ENCODE measurements around the gene COX10. TPM values are rescaled to one million over a fixed set of nuclear protein-coding genes. Genes with fewer than 3 reads are reported as not detected.

COX10 gene
- total RNA-seq, 1 experiment from 2014 or later, result 13.4 TPM

DNA sequence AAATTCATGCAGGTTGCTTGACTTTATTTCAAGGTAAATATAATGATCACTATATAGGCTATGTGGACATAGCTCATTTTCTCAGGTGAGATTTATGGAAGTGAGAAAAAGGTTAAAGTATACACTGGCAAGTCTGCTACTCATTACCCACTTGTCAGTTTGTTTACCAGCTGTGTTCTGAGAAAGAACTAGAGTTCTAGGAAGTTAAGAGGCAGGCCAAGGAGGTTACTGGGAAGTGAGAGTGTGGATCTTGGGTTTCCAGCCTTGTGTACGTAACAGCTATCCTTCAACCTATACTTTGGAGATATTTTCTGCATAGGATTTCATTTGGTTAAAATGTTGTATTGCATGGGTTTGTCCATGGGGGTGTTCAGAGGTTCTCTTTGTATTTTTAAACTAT lies 31.9 kb upstream of the COX10 start:
- DNase-seq (ENCODE audit: low read depth, low spot score) (no peak), ATAC-seq (no peak)
- no peaks in the 10 kb centered on the region for H3K27me3 ChIP-seq (ENCODE audit: control insufficient read depth, insufficient read depth, low read length)
- POLR2A ChIA-PET, result no interaction called here
- intact Hi-C loops (cut with micrococcal nuclease; ENCODE audit: unreplicated experiment), result no loop called here
- H3K4me3 ChIP-seq (ENCODE audit: low read depth in 2 of 2, low read length in 2 of 2), result no peak overlapping the region
- CTCF ChIA-PET, result no interaction called here
- no peak overlapping the region for H3K27ac ChIP-seq (ENCODE audit: low read length)
- no TSS peak for BruUV-seq (replicated peaks)
- no peaks in the 10 kb centered on the region for H3K9me3 ChIP-seq (ENCODE audit: control insufficient read depth, insufficient read depth, low read depth, low read length)
- no peaks in the 10 kb centered on the region for H3K4me1 ChIP-seq (ENCODE audit: control insufficient read depth, insufficient read depth, low read length)
- no peaks in the 10 kb centered on the region for H3K36me3 ChIP-seq (ENCODE audit: control insufficient read depth, insufficient read depth, low read length)
- in situ Hi-C loops (cut with HindIII; ENCODE audit: low pct_unique_long_range_greater_than_20kb, low sequenced_read_pairs), result no loop called here
- TF ChIP-seq SIN3A (IDR thresholded peaks at IDR 0.05; ENCODE audit: borderline replicate concordance, insufficient read depth, low read depth, low read length) (no peak), TCF7L2 (IDR thresholded peaks at IDR 0.05; ENCODE audit: low read depth, low read length) (no peak), POLR2AphosphoS5 (IDR thresholded peaks at IDR 0.05; ENCODE audit: low read depth, low read length) (no peak)
- TF ChIP-seq, protein P1, sequence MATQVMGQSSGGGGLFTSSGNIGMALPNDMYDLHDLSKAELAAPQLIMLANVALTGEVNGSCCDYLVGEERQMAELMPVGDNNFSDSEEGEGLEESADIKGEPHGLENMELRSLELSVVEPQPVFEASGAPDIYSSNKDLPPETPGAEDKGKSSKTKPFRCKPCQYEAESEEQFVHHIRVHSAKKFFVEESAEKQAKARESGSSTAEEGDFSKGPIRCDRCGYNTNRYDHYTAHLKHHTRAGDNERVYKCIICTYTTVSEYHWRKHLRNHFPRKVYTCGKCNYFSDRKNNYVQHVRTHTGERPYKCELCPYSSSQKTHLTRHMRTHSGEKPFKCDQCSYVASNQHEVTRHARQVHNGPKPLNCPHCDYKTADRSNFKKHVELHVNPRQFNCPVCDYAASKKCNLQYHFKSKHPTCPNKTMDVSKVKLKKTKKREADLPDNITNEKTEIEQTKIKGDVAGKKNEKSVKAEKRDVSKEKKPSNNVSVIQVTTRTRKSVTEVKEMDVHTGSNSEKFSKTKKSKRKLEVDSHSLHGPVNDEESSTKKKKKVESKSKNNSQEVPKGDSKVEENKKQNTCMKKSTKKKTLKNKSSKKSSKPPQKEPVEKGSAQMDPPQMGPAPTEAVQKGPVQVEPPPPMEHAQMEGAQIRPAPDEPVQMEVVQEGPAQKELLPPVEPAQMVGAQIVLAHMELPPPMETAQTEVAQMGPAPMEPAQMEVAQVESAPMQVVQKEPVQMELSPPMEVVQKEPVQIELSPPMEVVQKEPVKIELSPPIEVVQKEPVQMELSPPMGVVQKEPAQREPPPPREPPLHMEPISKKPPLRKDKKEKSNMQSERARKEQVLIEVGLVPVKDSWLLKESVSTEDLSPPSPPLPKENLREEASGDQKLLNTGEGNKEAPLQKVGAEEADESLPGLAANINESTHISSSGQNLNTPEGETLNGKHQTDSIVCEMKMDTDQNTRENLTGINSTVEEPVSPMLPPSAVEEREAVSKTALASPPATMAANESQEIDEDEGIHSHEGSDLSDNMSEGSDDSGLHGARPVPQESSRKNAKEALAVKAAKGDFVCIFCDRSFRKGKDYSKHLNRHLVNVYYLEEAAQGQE (IDR thresholded peaks at IDR 0.05; ENCODE audit: insufficient read depth in 1 of 2, low read depth in 2 of 2, low read length in 1 of 2), result no peak
- TF ChIP-seq, protein P2, sequence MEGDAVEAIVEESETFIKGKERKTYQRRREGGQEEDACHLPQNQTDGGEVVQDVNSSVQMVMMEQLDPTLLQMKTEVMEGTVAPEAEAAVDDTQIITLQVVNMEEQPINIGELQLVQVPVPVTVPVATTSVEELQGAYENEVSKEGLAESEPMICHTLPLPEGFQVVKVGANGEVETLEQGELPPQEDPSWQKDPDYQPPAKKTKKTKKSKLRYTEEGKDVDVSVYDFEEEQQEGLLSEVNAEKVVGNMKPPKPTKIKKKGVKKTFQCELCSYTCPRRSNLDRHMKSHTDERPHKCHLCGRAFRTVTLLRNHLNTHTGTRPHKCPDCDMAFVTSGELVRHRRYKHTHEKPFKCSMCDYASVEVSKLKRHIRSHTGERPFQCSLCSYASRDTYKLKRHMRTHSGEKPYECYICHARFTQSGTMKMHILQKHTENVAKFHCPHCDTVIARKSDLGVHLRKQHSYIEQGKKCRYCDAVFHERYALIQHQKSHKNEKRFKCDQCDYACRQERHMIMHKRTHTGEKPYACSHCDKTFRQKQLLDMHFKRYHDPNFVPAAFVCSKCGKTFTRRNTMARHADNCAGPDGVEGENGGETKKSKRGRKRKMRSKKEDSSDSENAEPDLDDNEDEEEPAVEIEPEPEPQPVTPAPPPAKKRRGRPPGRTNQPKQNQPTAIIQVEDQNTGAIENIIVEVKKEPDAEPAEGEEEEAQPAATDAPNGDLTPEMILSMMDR (IDR thresholded peaks at IDR 0.05), result no peak

DNA sequence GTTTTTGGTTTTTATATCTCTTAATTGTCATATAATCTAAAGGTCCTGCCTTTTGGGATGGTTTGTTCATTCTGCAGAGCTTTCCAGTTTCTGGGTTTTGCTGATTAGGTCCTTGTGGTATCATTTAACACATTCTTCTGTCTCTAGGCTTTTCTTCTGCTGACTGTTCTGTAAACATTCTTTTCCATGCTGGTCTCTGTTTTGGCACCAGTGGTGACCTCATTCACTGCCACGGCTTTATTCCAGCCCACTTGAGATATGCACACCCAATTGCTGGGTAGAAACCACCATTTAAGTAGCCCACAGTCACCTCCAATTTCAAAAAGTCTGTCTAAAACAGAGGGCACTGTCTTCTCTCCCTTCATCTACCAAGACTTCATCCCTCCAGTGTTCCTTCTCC lies 31.1 kb upstream of the COX10 start:
- DNase-seq (ENCODE audit: low read depth, low spot score), result no peak
- no peak for ATAC-seq
- POLR2A ChIA-PET, result no interaction called here
- no peak overlapping the region for H3K27ac ChIP-seq (ENCODE audit: low read length)
- CTCF ChIA-PET, result no interaction called here
- BruUV-seq (replicated peaks), result no TSS peak
- intact Hi-C loops (cut with micrococcal nuclease; ENCODE audit: unreplicated experiment) (no loop called here), in situ Hi-C loops (cut with HindIII; ENCODE audit: low pct_unique_long_range_greater_than_20kb, low sequenced_read_pairs) (no loop called here)
- H3K4me1 ChIP-seq (ENCODE audit: control insufficient read depth, insufficient read depth, low read length), result no peaks in the 10 kb centered on the region
- H3K4me3 ChIP-seq (ENCODE audit: low read depth in 2 of 2, low read length in 2 of 2), result no peak overlapping the region
- TF ChIP-seq TCF7L2 (IDR thresholded peaks at IDR 0.05; ENCODE audit: low read depth, low read length), result no peak
- no peaks in the 10 kb centered on the region for H3K36me3 ChIP-seq (ENCODE audit: control insufficient read depth, insufficient read depth, low read length)
- no peaks in the 10 kb centered on the region for H3K9me3 ChIP-seq (ENCODE audit: control insufficient read depth, insufficient read depth, low read depth, low read length)
- no peaks in the 10 kb centered on the region for H3K27me3 ChIP-seq (ENCODE audit: control insufficient read depth, insufficient read depth, low read length)

DNA sequence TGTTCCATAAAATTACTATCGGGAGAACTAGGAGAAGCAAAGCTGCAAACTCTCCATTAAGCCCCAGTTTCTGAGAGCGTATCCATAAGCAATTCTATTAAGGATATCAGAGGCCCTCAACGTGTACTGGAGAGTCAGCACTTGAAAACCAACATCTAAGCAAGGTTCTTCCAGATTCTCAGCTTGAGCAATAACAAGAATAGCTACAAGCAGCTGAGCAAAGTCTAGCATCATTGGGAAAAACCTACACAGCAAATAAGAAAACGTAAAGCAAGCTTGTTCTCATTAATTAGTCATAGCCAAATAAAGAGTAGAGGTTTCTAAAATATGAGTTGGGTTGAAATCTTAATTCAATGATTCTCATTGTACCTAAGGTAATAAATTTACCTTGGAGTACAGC lies 26.9 kb upstream of the COX10 start:
- no TSS peak for BruUV-seq (replicated peaks)
- Histone ChIP-seq H3K4me3 (ENCODE audit: low read depth in 2 of 2, low read length in 2 of 2) (no peak overlapping the region), H3K27ac (ENCODE audit: low read length) (no peak overlapping the region), H3K4me1 (ENCODE audit: control insufficient read depth, insufficient read depth, low read length) (no peaks in the 10 kb centered on the region), H3K27me3 (ENCODE audit: control insufficient read depth, insufficient read depth, low read length) (no peaks in the 10 kb centered on the region), H3K36me3 (ENCODE audit: control insufficient read depth, insufficient read depth, low read length) (no peaks in the 10 kb centered on the region), H3K9me3 (ENCODE audit: control insufficient read depth, insufficient read depth, low read depth, low read length) (no peaks in the 10 kb centered on the region)
- intact Hi-C loops (cut with micrococcal nuclease; ENCODE audit: unreplicated experiment) (no loop called here), in situ Hi-C loops (cut with HindIII; ENCODE audit: low pct_unique_long_range_greater_than_20kb, low sequenced_read_pairs) (no loop called here)
- no peak for ATAC-seq
- TF ChIP-seq TCF7L2 (IDR thresholded peaks at IDR 0.05; ENCODE audit: low read depth, low read length) (no peak), SIN3A (IDR thresholded peaks at IDR 0.05; ENCODE audit: borderline replicate concordance, insufficient read depth, low read depth, low read length) (no peak), POLR2AphosphoS5 (IDR thresholded peaks at IDR 0.05; ENCODE audit: low read depth, low read length) (no peak)
- TF ChIP-seq, protein P1 (IDR thresholded peaks at IDR 0.05; ENCODE audit: insufficient read depth in 1 of 2, low read depth in 2 of 2, low read length in 1 of 2), result no peak
- TF ChIP-seq, protein P2 (IDR thresholded peaks at IDR 0.05), result no peak
- CTCF ChIA-PET, result no interaction called here
- POLR2A ChIA-PET, result no interaction called here
- DNase-seq (ENCODE audit: low read depth, low spot score), result no peak
